ENCODE measurements around the gene GAREM1. TPM values are rescaled to one million over a fixed set of nuclear protein-coding genes. Genes with fewer than 3 reads are reported as not detected.

GAREM1 gene
- total RNA-seq, 1 donor = 0.86 TPM

DNA sequence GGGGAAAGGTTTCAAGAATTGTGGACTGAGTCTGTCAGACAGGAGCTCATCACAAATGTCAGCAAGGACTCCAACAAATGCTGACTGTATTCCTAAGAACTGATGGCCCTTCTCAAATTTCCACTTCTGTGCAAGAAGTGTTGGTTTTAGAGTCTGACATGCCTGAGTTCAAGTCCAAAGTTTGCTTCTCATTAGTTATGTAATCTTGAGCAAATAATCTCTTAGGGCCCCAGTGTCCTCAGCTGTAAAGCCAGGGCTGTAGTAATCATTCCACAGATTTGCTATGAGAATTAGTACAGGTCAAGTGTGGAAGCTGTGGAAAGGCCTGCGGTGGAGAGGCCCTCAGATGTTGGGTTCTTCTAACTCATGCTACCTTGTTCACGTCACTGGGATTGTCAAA lies 257.0 kb downstream of the GAREM1 start:
- DNase-seq (ENCODE audit: low read depth) = no peak
- H3K4me3 ChIP-seq (ENCODE audit: low read depth, low read length) = no peak overlapping the region
- TF ChIP-seq, protein P1, sequence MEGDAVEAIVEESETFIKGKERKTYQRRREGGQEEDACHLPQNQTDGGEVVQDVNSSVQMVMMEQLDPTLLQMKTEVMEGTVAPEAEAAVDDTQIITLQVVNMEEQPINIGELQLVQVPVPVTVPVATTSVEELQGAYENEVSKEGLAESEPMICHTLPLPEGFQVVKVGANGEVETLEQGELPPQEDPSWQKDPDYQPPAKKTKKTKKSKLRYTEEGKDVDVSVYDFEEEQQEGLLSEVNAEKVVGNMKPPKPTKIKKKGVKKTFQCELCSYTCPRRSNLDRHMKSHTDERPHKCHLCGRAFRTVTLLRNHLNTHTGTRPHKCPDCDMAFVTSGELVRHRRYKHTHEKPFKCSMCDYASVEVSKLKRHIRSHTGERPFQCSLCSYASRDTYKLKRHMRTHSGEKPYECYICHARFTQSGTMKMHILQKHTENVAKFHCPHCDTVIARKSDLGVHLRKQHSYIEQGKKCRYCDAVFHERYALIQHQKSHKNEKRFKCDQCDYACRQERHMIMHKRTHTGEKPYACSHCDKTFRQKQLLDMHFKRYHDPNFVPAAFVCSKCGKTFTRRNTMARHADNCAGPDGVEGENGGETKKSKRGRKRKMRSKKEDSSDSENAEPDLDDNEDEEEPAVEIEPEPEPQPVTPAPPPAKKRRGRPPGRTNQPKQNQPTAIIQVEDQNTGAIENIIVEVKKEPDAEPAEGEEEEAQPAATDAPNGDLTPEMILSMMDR (IDR thresholded peaks at IDR 0.05; ENCODE audit: insufficient read depth, low read depth, low read length) = no peak

Small RNA genes within 50 kb of the gene (small RNA-seq; reads per million reads assigned to genes)
- gene RF00019 = not detected

Measured in fibroblast of villous mesenchyme (primary cell).